Colonic mucosa (tissue), 4 donors: ENCODE data around the gene RAB7A. TPM values are rescaled to one million over a fixed set of nuclear protein-coding genes. Genes with fewer than 3 reads are reported as not detected.

Experiments used
- DNase-seq: peaks from one replicate; pipeline ENCODE4 v3.0.0-alpha.2; 2020
- H3K27ac ChIP-seq: fragments of 200-600 bp; one replicate; pipeline ENCODE4 v1.8.0; 2021
- H3K27me3 ChIP-seq: fragments of 200-600 bp; one replicate; pipeline ENCODE4 v1.8.0; 2021
- H3K36me3 ChIP-seq: fragments of 200-600 bp; one replicate; pipeline ENCODE4 v1.8.0; 2021
- H3K4me1 ChIP-seq: fragments of 200-600 bp; one replicate; pipeline ENCODE4 v1.8.0; 2021; ENCODE audit warnings: mild to moderate bottlenecking
- H3K4me3 ChIP-seq: fragments of 200-600 bp; one replicate; pipeline ENCODE4 v1.8.0; 2021
- H3K9ac ChIP-seq, 2 donors: one replicate each; pipeline ENCODE4 v1.7.0; 2013; ENCODE audit warnings: control low read depth in 2 of 2, low read depth in 2 of 2, low read length in 2 of 2
- H3K9me3 ChIP-seq: fragments of 200-600 bp; one replicate; pipeline ENCODE4 v1.8.0; 2021
- intact Hi-C: fragments of 100-400 bp; cut with DNase I; formaldehyde crosslinking; loops from one replicate; pipeline ENCODE4 v1.14.1; 2022
- total RNA-seq, 2 donors: library from RNA; stranded (reverse); fragmentation: NEBNext Ultra II Directional in 1 of 2; extraction: Animal tissue kit (Norgen Biotek cat#: 25700) in 1 of 2; gene quantifications; one replicate each; pipeline ENCODE4 v1.2.1, GENCODE V29; 2021
- TF ChIP-seq, protein P1 (sequence below): fragments of 200-600 bp; IDR thresholded peaks from one replicate; pipeline ENCODE4 v1.8.0; 2022; ENCODE audit warnings: antibody characterized with exemption, mild to moderate bottlenecking
- donor health status: healthy.
- donor health status: DM: no; HTN: no; CAD: no.
- donor health status: DM: no; HTN: no; CAD: no.

RAB7A gene
- total RNA-seq, 2 donors from 2014 or later, result 221 to 272 TPM

DNA sequence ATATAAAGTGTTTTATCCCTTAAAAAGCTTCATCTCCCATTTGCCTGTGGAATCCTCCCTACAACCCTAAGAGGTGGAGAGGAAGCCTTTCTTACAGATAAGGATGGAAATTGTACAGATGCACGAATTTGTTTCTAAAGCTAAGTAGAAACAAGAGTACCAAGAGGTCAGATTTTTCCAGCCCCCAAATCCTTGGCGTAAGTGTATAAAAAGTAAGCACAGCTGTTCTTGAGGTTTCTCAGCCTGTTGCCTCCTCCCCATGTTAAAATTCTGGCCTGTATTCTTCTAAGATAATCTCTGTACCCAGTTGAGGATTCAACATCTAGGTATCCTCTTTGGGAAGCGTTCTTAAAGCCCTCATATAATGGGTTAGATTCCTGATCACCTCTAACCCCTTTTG, 34.9 kb downstream of the RAB7A start:
- H3K4me3 ChIP-seq, result no peak overlapping the region
- TF ChIP-seq, protein P1, sequence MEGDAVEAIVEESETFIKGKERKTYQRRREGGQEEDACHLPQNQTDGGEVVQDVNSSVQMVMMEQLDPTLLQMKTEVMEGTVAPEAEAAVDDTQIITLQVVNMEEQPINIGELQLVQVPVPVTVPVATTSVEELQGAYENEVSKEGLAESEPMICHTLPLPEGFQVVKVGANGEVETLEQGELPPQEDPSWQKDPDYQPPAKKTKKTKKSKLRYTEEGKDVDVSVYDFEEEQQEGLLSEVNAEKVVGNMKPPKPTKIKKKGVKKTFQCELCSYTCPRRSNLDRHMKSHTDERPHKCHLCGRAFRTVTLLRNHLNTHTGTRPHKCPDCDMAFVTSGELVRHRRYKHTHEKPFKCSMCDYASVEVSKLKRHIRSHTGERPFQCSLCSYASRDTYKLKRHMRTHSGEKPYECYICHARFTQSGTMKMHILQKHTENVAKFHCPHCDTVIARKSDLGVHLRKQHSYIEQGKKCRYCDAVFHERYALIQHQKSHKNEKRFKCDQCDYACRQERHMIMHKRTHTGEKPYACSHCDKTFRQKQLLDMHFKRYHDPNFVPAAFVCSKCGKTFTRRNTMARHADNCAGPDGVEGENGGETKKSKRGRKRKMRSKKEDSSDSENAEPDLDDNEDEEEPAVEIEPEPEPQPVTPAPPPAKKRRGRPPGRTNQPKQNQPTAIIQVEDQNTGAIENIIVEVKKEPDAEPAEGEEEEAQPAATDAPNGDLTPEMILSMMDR, result no peak
- no peak overlapping the region for H3K27ac ChIP-seq
- no peak for DNase-seq
- no peaks in the 10 kb centered on the region for H3K36me3 ChIP-seq
- no peaks in the 10 kb centered on the region for H3K9me3 ChIP-seq
- H3K27me3 ChIP-seq, result no peaks in the 10 kb centered on the region
- no peaks in the 10 kb centered on the region for H3K4me1 ChIP-seq
- no peak overlapping the region for H3K9ac ChIP-seq
- intact Hi-C loops, result no loop called here

DNA sequence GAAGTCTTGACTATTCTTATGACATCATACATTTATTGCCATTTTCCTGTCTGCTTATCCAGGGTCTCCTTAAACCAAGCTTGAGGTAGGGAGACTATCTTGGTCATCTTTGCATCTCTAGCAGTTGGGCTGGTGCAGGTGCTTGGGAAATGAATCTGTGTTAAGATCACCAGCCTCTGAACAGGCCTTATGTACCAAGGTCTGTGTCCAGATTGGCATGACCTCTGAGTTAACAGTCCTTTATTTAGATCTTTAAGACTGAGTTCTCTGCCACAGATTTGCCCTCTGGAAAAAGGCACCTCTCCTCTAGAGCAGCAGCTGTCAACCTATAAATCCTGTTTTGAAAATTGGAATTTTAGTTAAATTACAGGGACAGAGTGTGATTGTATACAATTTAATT, 35.4 kb downstream of the RAB7A start:
- TF ChIP-seq, protein P1, result no peak
- intact Hi-C loops, result no loop called here
- H3K9me3 ChIP-seq, result no peaks in the 10 kb centered on the region
- DNase-seq, result no peak
- no peaks in the 10 kb centered on the region for H3K36me3 ChIP-seq
- H3K9ac ChIP-seq, result no peak overlapping the region
- H3K4me1 ChIP-seq, result no peaks in the 10 kb centered on the region
- H3K27me3 ChIP-seq, result no peaks in the 10 kb centered on the region
- H3K27ac ChIP-seq, result no peak overlapping the region
- no peak overlapping the region for H3K4me3 ChIP-seq

DNA sequence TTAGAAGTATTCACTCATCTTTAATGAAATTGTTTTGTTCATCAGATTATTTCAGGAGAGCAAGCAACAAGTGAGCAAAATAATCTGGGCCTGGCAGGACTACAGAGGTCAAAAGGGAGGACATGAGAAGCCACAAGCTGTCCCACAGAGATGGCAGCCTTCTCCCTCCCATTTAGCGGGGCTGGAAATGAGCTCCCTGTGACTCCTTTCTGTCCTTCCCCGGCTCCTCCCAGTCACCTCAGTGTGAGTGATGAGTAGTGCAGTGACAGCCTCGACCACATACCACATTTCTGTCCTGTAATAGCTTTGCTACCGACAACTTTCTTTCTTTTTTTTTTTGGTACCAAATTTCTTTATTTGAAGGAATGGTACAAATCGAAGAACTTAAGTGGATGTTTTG, 38.0 kb downstream of the RAB7A start:
- Histone ChIP-seq H3K27me3 (no peaks in the 10 kb centered on the region), H3K9me3 (no peaks in the 10 kb centered on the region), H3K9ac (no peak overlapping the region), H3K4me1 (no peaks in the 10 kb centered on the region), H3K36me3 (no peaks in the 10 kb centered on the region), H3K27ac (no peak overlapping the region), H3K4me3 (no peak overlapping the region)
- DNase-seq, result no peak
- intact Hi-C loops, result no loop called here
- TF ChIP-seq, protein P1, result no peak

GRCh38 chr3:128764863-128765262, 38.9 kb downstream of the RAB7A start:
- TF ChIP-seq, protein P1, result no peak
- no peak overlapping the region for H3K9ac ChIP-seq
- intact Hi-C loops, result no loop called here
- no peak for DNase-seq
- H3K9me3 ChIP-seq, result no peaks in the 10 kb centered on the region
- no peaks in the 10 kb centered on the region for H3K4me1 ChIP-seq
- H3K27ac ChIP-seq, result no peak overlapping the region
- H3K36me3 ChIP-seq, result no peaks in the 10 kb centered on the region
- H3K27me3 ChIP-seq, result no peaks in the 10 kb centered on the region
- no peak overlapping the region for H3K4me3 ChIP-seq

GRCh38 chr3:128767094-128767750, 41.2 kb downstream of the RAB7A start:
- Histone ChIP-seq H3K9me3 (no peaks in the 10 kb centered on the region), H3K4me1 (no peaks in the 10 kb centered on the region), H3K9ac (no peak overlapping the region), H3K27me3 (no peaks in the 10 kb centered on the region), H3K4me3 (no peak overlapping the region), H3K27ac (no peak overlapping the region), H3K36me3 (no peaks in the 10 kb centered on the region)
- intact Hi-C loops, result no loop called here
- no peak for DNase-seq
- TF ChIP-seq, protein P1, result no peak
